Transverse colon (tissue), 4 donors: ENCODE measurements around the gene HSPA4.

ENCODE experiments used
- CTCF ChIP-seq, 5 experiments: fragments of 200-600 bp in 3 of 5; fragments of 450-650 bp in 2 of 5; sonication (generic) in 3 of 5; IDR thresholded peaks; 1 replicate in 2 of 5; 2 replicates in 3 of 5; pipeline ENCODE4 v1.5.1; 2016 to 2017; ENCODE audit warnings: antibody characterized with exemption in 5 of 5, inconsistent platforms in 3 of 5, mild to moderate bottlenecking in 2 of 5, moderate library complexity in 1 of 5
- POLR2A ChIP-seq: fragments of 450-650 bp; IDR thresholded peaks from one replicate; pipeline ENCODE4 v1.6.1; 2016; ENCODE audit warnings: antibody characterized with exemption, mild to moderate bottlenecking, moderate library complexity
- POLR2AphosphoS5 ChIP-seq, 3 donors: sonication (generic); formaldehyde crosslinking; IDR thresholded peaks; one replicate each; pipeline ENCODE4 v1.6.1; 2016; ENCODE audit warnings: antibody characterized with exemption in 3 of 3

- TF ChIP-seq CTCF (IDR thresholded peaks at IDR 0.05) (no peak), POLR2A (no peak), POLR2AphosphoS5 (IDR thresholded peaks at IDR 0.05) (no peak)
These were observed 77.5 kb downstream of the HSPA4 start for GRCh38 chr5:133129289-133129688.
